MG63 (cell line): ENCODE results near the gene GSG1L. TPM values are rescaled to one million over a fixed set of nuclear protein-coding genes. Genes with fewer than 3 reads are reported as not detected.
A peak's percentile ranks its signal among the peaks of the same experiment; 100 is the strongest.
"Not testable (repeated sequence)": the region's sequence is repeated elsewhere in the genome, so short reads cannot be mapped to it uniquely, and the experiment has no call there.

Experiments
- DNase-seq: peaks from one replicate; pipeline ENCODE4 v3.0.0-alpha.2; 2020
- H3K27me3 ChIP-seq: fragments of 250-450 bp; sonication (Bioruptor Pico); 2 replicates; pipeline ENCODE4 v1.5.1; 2020; ENCODE audit warnings: mild to moderate bottlenecking, moderate library complexity
- H3K36me3 ChIP-seq: fragments of 250-450 bp; sonication (Bioruptor Pico); 2 replicates; pipeline ENCODE4 v1.5.1; 2020; ENCODE audit warnings: mild to moderate bottlenecking, moderate library complexity
- H3K4me3 ChIP-seq: fragments of 250-450 bp; sonication (Bioruptor Pico); 2 replicates; pipeline ENCODE4 v1.5.1; 2020; ENCODE audit warnings: mild to moderate bottlenecking, moderate library complexity
- H3K9me3 ChIP-seq: fragments of 250-450 bp; sonication (Bioruptor Pico); 2 replicates; pipeline ENCODE4 v1.5.1; 2020; ENCODE audit warnings: mild to moderate bottlenecking, moderate library complexity
- total RNA-seq: library from RNA; depleted of rRNA; stranded (reverse); fragments of >200 nt; shearing (Covaris generic); gene quantifications from 2 replicates; pipeline ENCODE4 v1.2.3, GENCODE V29; 2014; ENCODE audit warnings: low replicate concordance

GSG1L gene
- total RNA-seq, 1 experiment from 2014 or later = 7.3 TPM

- H3K36me3 ChIP-seq = no peaks in the 10 kb centered on the region
- H3K4me3 ChIP-seq = no peak overlapping the region
- peaks cover 8% of the 10 kb centered on the region for H3K9me3 ChIP-seq
- no peak for DNase-seq
- H3K27me3 ChIP-seq = no peaks in the 10 kb centered on the region
Measured at GRCh38 chr16:27965801-27966200, 97.7 kb downstream of the GSG1L start.

GRCh38 chr16:27963471-27963965 is 100.0 kb downstream of the GSG1L start:
- Histone ChIP-seq H3K36me3 (no peaks in the 10 kb centered on the region), H3K9me3 (no peaks in the 10 kb centered on the region), H3K27me3 (no peaks in the 10 kb centered on the region), H3K4me3 (no peak overlapping the region)
- DNase-seq = no peak

GRCh38 chr16:27962197-27962596 is 101.3 kb downstream of the GSG1L start:
- Histone ChIP-seq H3K27me3 (no peaks in the 10 kb centered on the region), H3K9me3 (peaks cover 6% of the 10 kb centered on the region), H3K4me3 (no peak overlapping the region), H3K36me3 (no peaks in the 10 kb centered on the region)
- no peak for DNase-seq

- Histone ChIP-seq H3K4me3 (no peak overlapping the region), H3K27me3 (no peaks in the 10 kb centered on the region), H3K36me3 (no peaks in the 10 kb centered on the region), H3K9me3 (peaks cover 11% of the 10 kb centered on the region)
- DNase-seq = no peak
Measured at GRCh38 chr16:27961296-27961620, 102.3 kb downstream of the GSG1L start.

- Histone ChIP-seq H3K4me3 (no peak overlapping the region), H3K27me3 (no peaks in the 10 kb centered on the region), H3K9me3 (peaks cover 14% of the 10 kb centered on the region), H3K36me3 (no peaks in the 10 kb centered on the region)
- no peak for DNase-seq
Measured at GRCh38 chr16:27960619-27961295, 102.8 kb downstream of the GSG1L start.

DNA sequence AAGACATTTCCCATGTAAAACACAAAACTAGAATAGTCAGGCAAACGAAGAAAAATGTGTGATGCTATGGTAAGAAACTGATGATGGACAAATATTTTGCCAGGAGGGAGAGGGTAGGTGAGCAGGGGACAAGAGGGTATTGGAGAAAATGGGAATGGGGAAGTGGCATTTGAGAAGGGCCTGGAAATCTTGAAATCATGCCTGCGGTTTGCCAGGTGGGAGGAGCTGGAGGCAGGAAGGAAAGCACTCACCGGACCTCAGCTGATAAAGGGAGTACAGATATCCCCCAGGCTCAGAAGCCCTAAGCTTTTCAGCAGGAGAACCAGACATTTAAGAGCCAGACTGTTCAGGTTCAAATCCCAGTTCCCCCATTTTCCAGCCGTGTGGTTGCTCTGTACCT is 103.6 kb downstream of the GSG1L start:
- Histone ChIP-seq H3K4me3 (no peak overlapping the region), H3K27me3 (no peaks in the 10 kb centered on the region), H3K9me3 (peaks cover 23% of the 10 kb centered on the region), H3K36me3 (no peaks in the 10 kb centered on the region)
- DNase-seq = no peak

GRCh38 chr16:27954191-27954590 is 109.3 kb downstream of the GSG1L start:
- H3K36me3 ChIP-seq = no peaks in the 10 kb centered on the region
- peaks cover 24% of the 10 kb centered on the region for H3K9me3 ChIP-seq
- DNase-seq = no peak
- peaks cover 2% of the 10 kb centered on the region; the same call in 1 of the 2 replicates for H3K27me3 ChIP-seq
- no peak overlapping the region for H3K4me3 ChIP-seq

- Histone ChIP-seq H3K9me3 (peaks cover 21% of the 10 kb centered on the region), H3K27me3 (peaks cover 2% of the 10 kb centered on the region; the same call in 1 of the 2 replicates), H3K36me3 (no peaks in the 10 kb centered on the region), H3K4me3 (no peak overlapping the region)
- DNase-seq = no peak
Measured at GRCh38 chr16:27952811-27953210, 110.7 kb downstream of the GSG1L start.

DNA sequence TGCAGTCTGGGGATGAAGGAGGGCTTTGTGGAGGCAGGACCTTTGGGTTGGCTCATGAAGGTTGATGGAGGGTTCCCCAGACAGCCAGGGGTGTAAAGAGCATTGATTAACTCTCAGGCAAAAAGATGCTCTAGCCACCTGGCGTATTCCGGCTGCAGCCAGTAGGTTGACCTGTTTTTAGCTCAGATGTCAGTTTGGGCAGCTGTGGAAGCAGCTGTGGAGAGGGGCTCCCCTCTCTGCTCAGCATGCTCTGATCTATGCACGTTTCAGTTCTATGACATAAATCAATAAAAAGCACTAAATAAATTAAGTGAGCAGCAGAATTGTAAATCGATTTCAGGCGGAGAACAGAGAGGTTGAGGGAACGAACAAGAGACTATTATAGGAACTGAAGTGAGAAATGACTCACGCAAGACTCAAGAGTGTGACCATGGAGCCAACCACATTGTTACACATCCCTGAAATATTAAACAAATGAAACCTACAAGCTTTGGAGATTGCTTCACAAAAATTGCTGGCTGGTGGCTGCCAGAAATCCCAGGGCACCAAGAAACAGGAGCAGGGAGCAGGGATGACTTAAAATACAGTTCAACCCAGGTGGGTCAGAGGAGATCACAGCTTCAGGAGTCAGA is 111.9 kb downstream of the GSG1L start:
- no peak overlapping the region for H3K4me3 ChIP-seq
- H3K27me3 ChIP-seq = peaks cover 2% of the 10 kb centered on the region; the same call in 1 of the 2 replicates
- peak; percentile 69 for DNase-seq
- H3K9me3 ChIP-seq = peaks cover 15% of the 10 kb centered on the region
- no peaks in the 10 kb centered on the region for H3K36me3 ChIP-seq

DNA sequence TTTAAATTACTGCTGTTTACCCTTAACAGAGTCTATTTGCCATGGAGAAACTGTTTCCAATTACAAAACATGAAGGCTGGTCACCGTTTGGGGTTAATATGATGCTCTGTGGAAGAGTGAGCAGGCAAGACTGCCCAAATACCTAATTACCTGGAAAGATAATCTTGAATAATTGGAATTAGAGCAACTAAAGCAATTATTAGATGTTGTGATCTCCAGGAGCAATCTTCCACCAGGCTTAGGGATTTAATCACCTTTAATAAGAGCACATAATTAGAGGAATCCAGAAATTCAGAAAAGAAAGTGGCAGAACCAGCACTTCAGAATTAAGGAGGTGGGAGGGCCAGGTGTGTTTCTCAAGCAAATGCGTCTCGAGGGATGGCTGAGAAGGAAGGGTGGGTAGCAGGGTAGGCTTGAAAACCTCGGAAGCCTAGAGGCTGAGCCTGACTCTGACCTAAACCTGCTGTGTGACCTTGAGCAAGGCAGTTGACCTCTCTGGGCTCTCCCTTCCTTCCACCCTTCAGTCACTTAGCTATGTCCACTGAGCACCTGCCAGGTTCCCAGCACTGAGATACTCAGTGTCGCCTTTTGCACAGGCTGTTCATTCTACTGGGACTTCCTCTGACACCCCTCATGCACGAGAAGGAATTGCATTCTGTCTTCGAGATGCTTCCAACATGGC is 113.2 kb downstream of the GSG1L start:
- peaks cover 5% of the 10 kb centered on the region for H3K9me3 ChIP-seq
- peaks cover 2% of the 10 kb centered on the region; the same call in 1 of the 2 replicates for H3K27me3 ChIP-seq
- no peak overlapping the region for H3K4me3 ChIP-seq
- no peak for DNase-seq
- H3K36me3 ChIP-seq = no peaks in the 10 kb centered on the region

DNA sequence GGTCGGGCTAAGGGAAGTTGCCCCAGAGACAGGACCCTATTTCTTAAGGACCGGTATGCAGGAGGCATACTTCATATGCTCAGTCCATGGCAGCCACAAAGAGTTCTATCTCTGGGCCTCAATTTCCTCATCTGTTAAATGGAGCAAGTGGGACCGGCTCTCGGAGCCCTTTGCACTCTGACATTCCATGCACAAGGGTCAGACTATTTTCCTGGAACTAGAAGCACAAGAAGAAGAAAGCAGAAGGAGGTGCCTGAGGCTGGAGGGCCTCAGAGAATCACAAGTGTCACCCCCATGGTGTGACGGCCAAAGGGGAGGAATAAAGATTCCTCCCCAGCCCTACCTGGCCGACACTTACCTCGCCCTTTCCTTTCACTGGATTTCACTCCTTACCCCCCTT is 115.8 kb downstream of the GSG1L start:
- H3K9me3 ChIP-seq = no peaks in the 10 kb centered on the region
- no peak overlapping the region for H3K4me3 ChIP-seq
- no peak for DNase-seq
- H3K27me3 ChIP-seq = peaks cover 2% of the 10 kb centered on the region; the same call in 1 of the 2 replicates
- no peaks in the 10 kb centered on the region for H3K36me3 ChIP-seq

DNA sequence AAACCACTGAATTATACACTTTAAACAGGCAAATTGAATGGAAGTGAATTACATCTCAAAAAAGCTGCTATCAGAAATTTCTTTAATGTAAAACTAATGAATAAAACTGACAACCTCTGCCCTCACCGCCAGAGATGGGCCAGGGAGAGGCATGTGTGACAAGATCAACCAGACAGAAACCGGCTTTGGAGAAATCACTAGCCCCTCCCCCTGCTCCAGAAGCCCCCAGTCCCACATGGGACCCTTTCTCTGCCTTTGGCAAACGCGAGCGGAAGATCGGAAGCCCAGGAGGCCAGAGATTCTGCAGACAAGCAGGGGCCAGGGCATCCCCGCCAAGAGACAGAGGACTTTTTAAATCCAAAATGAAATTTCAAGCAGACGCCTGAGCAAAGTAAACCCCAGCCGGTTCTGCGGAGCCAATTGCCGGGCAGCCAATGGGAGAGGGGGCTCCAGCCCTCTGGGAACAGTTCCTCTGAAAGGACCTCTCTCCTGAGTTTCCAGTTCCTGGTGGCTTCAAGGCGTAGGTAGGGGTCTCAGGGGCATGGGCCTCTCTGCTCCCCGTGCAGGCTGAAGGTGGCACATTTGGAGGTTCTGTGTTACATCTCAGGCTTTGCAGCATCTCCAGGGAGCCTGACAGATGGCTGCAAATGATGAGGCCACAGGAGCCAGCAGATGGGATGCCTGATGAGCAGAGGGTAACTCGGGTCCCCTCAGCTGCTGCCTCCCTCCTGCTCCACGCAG is 118.1 kb downstream of the GSG1L start:
- no peaks in the 10 kb centered on the region; the same call in 1 of the 2 replicates for H3K9me3 ChIP-seq
- DNase-seq = no peak
- peaks cover 5% of the 10 kb centered on the region for H3K27me3 ChIP-seq
- no peak overlapping the region for H3K4me3 ChIP-seq
- H3K36me3 ChIP-seq = no peaks in the 10 kb centered on the region

- no peak for DNase-seq
- no peaks in the 10 kb centered on the region for H3K36me3 ChIP-seq
- H3K4me3 ChIP-seq = no peak overlapping the region
- peaks cover 6% of the 10 kb centered on the region for H3K27me3 ChIP-seq
- H3K9me3 ChIP-seq = no peaks in the 10 kb centered on the region; the same call in 1 of the 2 replicates
Measured at GRCh38 chr16:27943766-27944165, 119.7 kb downstream of the GSG1L start.

GRCh38 chr16:27942071-27942470 is 121.4 kb downstream of the GSG1L start:
- H3K27me3 ChIP-seq = not testable (repeated sequence)

GRCh38 chr16:27935076-27935475 is 128.4 kb downstream of the GSG1L start:
- no peak for DNase-seq
- peaks cover 3% of the 10 kb centered on the region; the same call in 1 of the 2 replicates for H3K9me3 ChIP-seq
- no peak overlapping the region for H3K4me3 ChIP-seq
- H3K36me3 ChIP-seq = no peaks in the 10 kb centered on the region
- H3K27me3 ChIP-seq = peaks cover 4% of the 10 kb centered on the region

More at GRCh38 chr16:27942071-27942470, 121.4 kb downstream of the GSG1L start:
- DNase-seq, H3K36me3 ChIP-seq, H3K9me3 ChIP-seq, H3K4me3 ChIP-seq: not testable (repeated sequence)

- peaks cover 3% of the 10 kb centered on the region; the same call in 1 of the 2 replicates for H3K9me3 ChIP-seq
- H3K4me3 ChIP-seq = no peak overlapping the region
- no peaks in the 10 kb centered on the region; the same call in 1 of the 2 replicates for H3K27me3 ChIP-seq
- DNase-seq = no peak
- no peaks in the 10 kb centered on the region for H3K36me3 ChIP-seq
Measured at GRCh38 chr16:27932542-27933135, 130.9 kb downstream of the GSG1L start.
